ENCODE results near the gene ADAMTS18. TPM values are rescaled to one million over a fixed set of nuclear protein-coding genes. Genes with fewer than 3 reads are reported as not detected.

ADAMTS18 gene
- total and polyA plus RNA-seq, 2 donors from 2014 or later, result 0.06 to 0.60 TPM

- H3K27ac ChIP-seq (ENCODE audit: low read depth in 2 of 2, low read length in 2 of 2), result no peak overlapping the region
- no peak overlapping the region for H3K4me3 ChIP-seq (ENCODE audit: low read length in 3 of 3)
- FAIRE-seq, result no peak
- no peak for DNase-seq
- H3K36me3 ChIP-seq (ENCODE audit: control insufficient read depth in 2 of 3, insufficient read depth in 3 of 3, low read length in 3 of 3), result no peaks in the 10 kb centered on the region
- TF ChIP-seq CTCF (IDR thresholded peaks at IDR 0.05; ENCODE audit: borderline replicate concordance, extremely low read depth, insufficient read depth), result no peak
- intact Hi-C loops (cut with DNase I), result no loop called here
- no peaks in the 10 kb centered on the region for H3K4me1 ChIP-seq (ENCODE audit: control insufficient read depth in 2 of 3, insufficient read depth in 2 of 3, low read depth in 1 of 3, low read length in 3 of 3)
- H3K9ac ChIP-seq (ENCODE audit: low read length in 3 of 3), result no peak overlapping the region
- no peaks in the 10 kb centered on the region for H3K9me3 ChIP-seq (ENCODE audit: control insufficient read depth in 2 of 3, insufficient read depth in 1 of 3, low read length in 3 of 3)
- no peaks in the 10 kb centered on the region for H3K27me3 ChIP-seq (ENCODE audit: control insufficient read depth, insufficient read depth, low read length)
These were observed 40.1 kb downstream of the ADAMTS18 start for GRCh38 chr16:77394699-77395098.

GRCh38 chr16:77393955-77394354 lies 40.9 kb downstream of the ADAMTS18 start:
- Histone ChIP-seq H3K4me3 (ENCODE audit: low read length in 3 of 3) (no peak overlapping the region), H3K36me3 (ENCODE audit: control insufficient read depth in 2 of 3, insufficient read depth in 3 of 3, low read length in 3 of 3) (no peaks in the 10 kb centered on the region), H3K9me3 (ENCODE audit: control insufficient read depth in 2 of 3, insufficient read depth in 1 of 3, low read length in 3 of 3) (no peaks in the 10 kb centered on the region), H3K27ac (ENCODE audit: low read depth in 2 of 2, low read length in 2 of 2) (no peak overlapping the region), H3K4me1 (ENCODE audit: control insufficient read depth in 2 of 3, insufficient read depth in 2 of 3, low read depth in 1 of 3, low read length in 3 of 3) (no peaks in the 10 kb centered on the region), H3K27me3 (ENCODE audit: control insufficient read depth, insufficient read depth, low read length) (no peaks in the 10 kb centered on the region), H3K9ac (ENCODE audit: low read length in 3 of 3) (no peak overlapping the region)
- no peak for TF ChIP-seq CTCF (IDR thresholded peaks at IDR 0.05; ENCODE audit: borderline replicate concordance, extremely low read depth, insufficient read depth)
- DNase-seq (no peak), FAIRE-seq (no peak)
- intact Hi-C loops (cut with DNase I), result no loop called here

- no peak for TF ChIP-seq CTCF (IDR thresholded peaks at IDR 0.05; ENCODE audit: borderline replicate concordance, extremely low read depth, insufficient read depth)
- H3K4me1 ChIP-seq (ENCODE audit: control insufficient read depth in 2 of 3, insufficient read depth in 2 of 3, low read depth in 1 of 3, low read length in 3 of 3), result no peaks in the 10 kb centered on the region
- intact Hi-C loops (cut with DNase I), result no loop called here
- no peaks in the 10 kb centered on the region for H3K36me3 ChIP-seq (ENCODE audit: control insufficient read depth in 2 of 3, insufficient read depth in 3 of 3, low read length in 3 of 3)
- no peak for FAIRE-seq
- peak in 2 of 5 donors; percentile 31 to 38 for DNase-seq
- no peaks in the 10 kb centered on the region for H3K27me3 ChIP-seq (ENCODE audit: control insufficient read depth, insufficient read depth, low read length)
- no peak overlapping the region for H3K4me3 ChIP-seq (ENCODE audit: low read length in 3 of 3)
- no peak overlapping the region for H3K9ac ChIP-seq (ENCODE audit: low read length in 3 of 3)
- no peaks in the 10 kb centered on the region for H3K9me3 ChIP-seq (ENCODE audit: control insufficient read depth in 2 of 3, insufficient read depth in 1 of 3, low read length in 3 of 3)
- H3K27ac ChIP-seq (ENCODE audit: low read depth in 2 of 2, low read length in 2 of 2), result no peak overlapping the region
These were observed 47.0 kb downstream of the ADAMTS18 start for GRCh38 chr16:77387815-77388209.

All from kidney (tissue), 14 donors.